ENCODE measurements around the gene DLX1. TPM values are rescaled to one million over a fixed set of nuclear protein-coding genes. Genes with fewer than 3 reads are reported as not detected.

The DLX1 gene
- total RNA-seq, 1 experiment from 2014 or later = 2.0 TPM

DNA sequence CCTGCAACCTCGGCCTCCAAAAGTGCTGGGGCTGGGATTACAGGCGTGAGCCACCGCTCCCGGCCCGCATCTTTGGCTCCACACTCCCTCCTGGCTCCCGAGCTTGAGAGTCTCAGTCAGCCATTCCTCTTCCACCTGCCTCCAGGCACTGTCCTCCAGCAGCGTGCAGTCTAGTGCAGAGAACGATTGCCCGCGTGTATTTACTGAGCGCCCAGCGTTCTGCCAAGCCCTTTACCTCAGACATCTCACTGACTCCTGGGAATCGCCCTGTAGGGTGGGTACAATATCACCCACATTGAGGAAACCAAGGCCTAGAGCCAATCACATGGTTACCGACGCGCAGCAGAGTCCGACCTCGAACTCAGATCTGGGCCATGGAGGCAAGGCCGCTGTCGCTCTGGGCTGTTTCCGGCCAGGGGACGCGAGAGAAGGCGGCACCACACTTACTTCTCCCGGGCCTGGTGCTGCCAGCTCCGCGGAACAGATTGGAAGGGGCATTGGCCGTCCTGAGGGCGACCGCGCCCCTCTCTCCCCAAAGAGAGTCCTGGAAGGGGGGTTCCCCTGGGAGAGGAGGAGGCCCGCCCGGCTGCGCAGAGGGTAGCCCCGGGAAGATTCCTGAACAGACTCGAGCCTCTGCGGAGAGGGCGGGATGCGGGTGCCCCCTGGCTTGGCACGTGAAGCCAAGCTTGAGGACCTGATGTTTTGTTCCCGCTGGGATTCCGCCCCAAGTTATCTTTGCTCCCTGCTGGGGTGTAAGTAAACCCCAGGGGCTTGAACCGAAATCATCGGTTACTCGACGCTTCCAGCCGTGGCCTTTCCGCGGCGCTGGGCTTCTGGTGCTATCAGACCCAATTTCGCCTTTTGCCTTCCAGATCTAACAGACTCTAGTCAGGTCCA lies 22.6 kb downstream of the DLX1 start:
- Histone ChIP-seq H3K4me2 (ENCODE audit: low read length) (no peak overlapping the region), H3K9me3 (ENCODE audit: control insufficient read depth in 1 of 2, insufficient read depth in 1 of 2, low read depth in 1 of 2, low read length in 2 of 2) (no peaks in the 10 kb centered on the region), H3K4me3 (replicated peaks in 1 of 2; ENCODE audit: low read depth in 1 of 2, low read length in 2 of 2) (no peak overlapping the region), H2AFZ (ENCODE audit: low read depth, low read length, poor library complexity, severe bottlenecking) (no peak overlapping the region), H3K27me3 (ENCODE audit: insufficient read depth, low read length) (no peaks in the 10 kb centered on the region), H3K4me1 (ENCODE audit: control insufficient read depth in 1 of 2, insufficient read depth in 2 of 2, low read length in 2 of 2) (peaks cover 10 to 14% of the 10 kb centered on the region in 2 experiments), H3K27ac (ENCODE audit: low read depth, low read length) (no peak overlapping the region), H3K9ac (ENCODE audit: low read length) (no peak overlapping the region), H3K79me2 (ENCODE audit: insufficient read depth, low read length) (no peaks in the 10 kb centered on the region), H3K36me3 (ENCODE audit: control insufficient read depth in 1 of 2, insufficient read depth in 2 of 2, low read length in 2 of 2) (no peaks in the 10 kb centered on the region), H3K9me2 (ENCODE audit: insufficient read depth) (no peaks in the 10 kb centered on the region), H4K20me1 (ENCODE audit: insufficient read depth) (no peaks in the 10 kb centered on the region)
- no TSS peak for BruUV-seq (replicated peaks)
- ChIA-PET POLR2A (no interaction called here), RAD21 (ENCODE audit: low non-redundant PET in 1 of 2, low total read pairs in 2 of 2, uncharacterized antibody in 2 of 2, unreplicated experiment in 2 of 2) (no interaction called here), CTCF (interaction anchor here (0.8 kb wide), 1 partner anchor 8 kb away, joined by 4 read pairs; no protein-coding TSS in a partner anchor)
- ATAC-seq = no peak
- DNase-seq (ENCODE audit: low read depth, low spot score) = no peak
- intact Hi-C loops (cut with micrococcal nuclease) = no loop called here
- TF ChIP-seq ZFX (IDR thresholded peaks at IDR 0.05) (no peak), EZH2phosphoT487 (IDR thresholded peaks at IDR 0.05; ENCODE audit: borderline replicate concordance) (no peak), SRF (IDR thresholded peaks at IDR 0.05; ENCODE audit: low read depth) (no peak), YY1 (IDR thresholded peaks at IDR 0.05; ENCODE audit: extremely low read depth, insufficient replicate concordance, low read depth, low read length) (no peak), JUND (IDR thresholded peaks at IDR 0.05) (no peak), ZNF274 (IDR thresholded peaks at IDR 0.05; ENCODE audit: low read depth, low read length) (no peak), RAD21 (IDR thresholded peaks at IDR 0.05; ENCODE audit: low read depth) (no peak), SP1 (IDR thresholded peaks at IDR 0.05; ENCODE audit: low read depth) (no peak), POLR2AphosphoS5 (IDR thresholded peaks at IDR 0.05; ENCODE audit: low read depth, low read length) (no peak), POLR2A (IDR thresholded peaks at IDR 0.05; ENCODE audit: borderline replicate concordance, extremely low read depth, insufficient read depth, insufficient read length) (no peak), CBX3 (IDR thresholded peaks at IDR 0.05; ENCODE audit: low read depth) (no peak), TCF7L2 (IDR thresholded peaks at IDR 0.05; ENCODE audit: borderline replicate concordance, extremely low read depth, insufficient read depth, insufficient read length) (no peak), SIN3A (IDR thresholded peaks at IDR 0.05; ENCODE audit: low read depth) (no peak), ELF1 (IDR thresholded peaks at IDR 0.05; ENCODE audit: borderline replicate concordance, low read depth) (no peak)
- TF ChIP-seq, protein P1, sequence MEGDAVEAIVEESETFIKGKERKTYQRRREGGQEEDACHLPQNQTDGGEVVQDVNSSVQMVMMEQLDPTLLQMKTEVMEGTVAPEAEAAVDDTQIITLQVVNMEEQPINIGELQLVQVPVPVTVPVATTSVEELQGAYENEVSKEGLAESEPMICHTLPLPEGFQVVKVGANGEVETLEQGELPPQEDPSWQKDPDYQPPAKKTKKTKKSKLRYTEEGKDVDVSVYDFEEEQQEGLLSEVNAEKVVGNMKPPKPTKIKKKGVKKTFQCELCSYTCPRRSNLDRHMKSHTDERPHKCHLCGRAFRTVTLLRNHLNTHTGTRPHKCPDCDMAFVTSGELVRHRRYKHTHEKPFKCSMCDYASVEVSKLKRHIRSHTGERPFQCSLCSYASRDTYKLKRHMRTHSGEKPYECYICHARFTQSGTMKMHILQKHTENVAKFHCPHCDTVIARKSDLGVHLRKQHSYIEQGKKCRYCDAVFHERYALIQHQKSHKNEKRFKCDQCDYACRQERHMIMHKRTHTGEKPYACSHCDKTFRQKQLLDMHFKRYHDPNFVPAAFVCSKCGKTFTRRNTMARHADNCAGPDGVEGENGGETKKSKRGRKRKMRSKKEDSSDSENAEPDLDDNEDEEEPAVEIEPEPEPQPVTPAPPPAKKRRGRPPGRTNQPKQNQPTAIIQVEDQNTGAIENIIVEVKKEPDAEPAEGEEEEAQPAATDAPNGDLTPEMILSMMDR (IDR thresholded peaks at IDR 0.05 in 2 of 3, conservative IDR thresholded peaks at IDR 0.05 in 1 of 3; ENCODE audit: borderline replicate concordance in 1 of 3, insufficient read depth in 1 of 3, low read depth in 2 of 3, low read length in 2 of 3) = no peak
- TF ChIP-seq, protein P2, sequence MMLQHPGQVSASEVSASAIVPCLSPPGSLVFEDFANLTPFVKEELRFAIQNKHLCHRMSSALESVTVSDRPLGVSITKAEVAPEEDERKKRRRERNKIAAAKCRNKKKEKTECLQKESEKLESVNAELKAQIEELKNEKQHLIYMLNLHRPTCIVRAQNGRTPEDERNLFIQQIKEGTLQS (IDR thresholded peaks at IDR 0.05) = no peak
- TF ChIP-seq, protein P3, sequence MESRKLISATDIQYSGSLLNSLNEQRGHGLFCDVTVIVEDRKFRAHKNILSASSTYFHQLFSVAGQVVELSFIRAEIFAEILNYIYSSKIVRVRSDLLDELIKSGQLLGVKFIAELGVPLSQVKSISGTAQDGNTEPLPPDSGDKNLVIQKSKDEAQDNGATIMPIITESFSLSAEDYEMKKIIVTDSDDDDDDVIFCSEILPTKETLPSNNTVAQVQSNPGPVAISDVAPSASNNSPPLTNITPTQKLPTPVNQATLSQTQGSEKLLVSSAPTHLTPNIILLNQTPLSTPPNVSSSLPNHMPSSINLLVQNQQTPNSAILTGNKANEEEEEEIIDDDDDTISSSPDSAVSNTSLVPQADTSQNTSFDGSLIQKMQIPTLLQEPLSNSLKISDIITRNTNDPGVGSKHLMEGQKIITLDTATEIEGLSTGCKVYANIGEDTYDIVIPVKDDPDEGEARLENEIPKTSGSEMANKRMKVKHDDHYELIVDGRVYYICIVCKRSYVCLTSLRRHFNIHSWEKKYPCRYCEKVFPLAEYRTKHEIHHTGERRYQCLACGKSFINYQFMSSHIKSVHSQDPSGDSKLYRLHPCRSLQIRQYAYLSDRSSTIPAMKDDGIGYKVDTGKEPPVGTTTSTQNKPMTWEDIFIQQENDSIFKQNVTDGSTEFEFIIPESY (IDR thresholded peaks at IDR 0.05; ENCODE audit: extremely low read depth, insufficient replicate concordance, low read length) = no peak
